GM12878 (cell line): Measurements from ENCODE around the gene THADA. TPM values are rescaled to one million over a fixed set of nuclear protein-coding genes. Genes with fewer than 3 reads are reported as not detected.

Experiments
- ATAC-seq: fragments of 200-7000 bp; cut with Tn5 transposase; 3 replicates; pipeline ENCODE4 v1.9.1; 2020; ENCODE audit warnings: mild to moderate bottlenecking, moderate library complexity
- BruUV-seq: library from RNA; stranded (reverse); fragments of 400-500 nt; replicated peaks from 2 replicates; lab custom pipeline; 2021; lab: Mats Ljungman, UMichigan
- CTCF ChIA-PET: fragments of 300-600 bp; sonication (Branson Sonifier 250); formaldehyde crosslinking; extraction: SDS; loops from one replicate; lab custom pipeline; 2021; ENCODE audit warnings: inconsistent platforms; lab: Yijun Ruan, JAX
- POLR2A ChIA-PET: fragments of 350-600 bp; formaldehyde crosslinking; extraction: SDS; loops from one replicate; lab custom pipeline; 2021; ENCODE audit warnings: inconsistent platforms; lab: Charles Lee
- RAD21 ChIA-PET: fragments of 300-600 bp; sonication (Branson Sonifier 250); formaldehyde crosslinking; loops from one replicate; lab custom pipeline; 2023; ENCODE audit warnings: antibody characterized with exemption; ENCODE audit not compliant: unreplicated experiment; lab: Charles Lee
- SMC1A ChIA-PET: fragments of 300-600 bp; sonication (Branson Sonifier 250); formaldehyde crosslinking; loops from one replicate; lab custom pipeline; 2023; ENCODE audit not compliant: unreplicated experiment, uncharacterized antibody; lab: Charles Lee
- DNase-seq: peaks from one replicate; pipeline ENCODE4 v3.0.0-alpha.2; 2011; ENCODE audit warnings: low read depth, low spot score
- FAIRE-seq: peaks from 3 replicates; lab custom pipeline; 2011; peaks lifted over from hg19 to GRCh38; lab: Jason Lieb, UNC
- H2AFZ ChIP-seq: 2 replicates; pipeline ENCODE4 v1.6.0; 2011; ENCODE audit warnings: low read depth, low read length, control low read depth; ENCODE audit not compliant: control insufficient read depth
- H3K27ac ChIP-seq: 2 replicates; pipeline ENCODE4 v1.5.1; 2011; ENCODE audit warnings: control low read depth; ENCODE audit not compliant: control insufficient read depth, insufficient read depth
- H3K27me3 ChIP-seq, 2 experiments: replicated peaks in 1 of 2; 2 replicates each; pipeline versions ENCODE4 v1.6.0 to v1.6.1; 2011; ENCODE audit warnings: low read length in 1 of 2; ENCODE audit not compliant: control insufficient read depth in 2 of 2, insufficient read depth in 2 of 2
- H3K36me3 ChIP-seq, 2 experiments: 2 replicates each; pipeline ENCODE4 v1.5.1; 2011; ENCODE audit warnings: low read length in 1 of 2; ENCODE audit not compliant: control insufficient read depth in 2 of 2, insufficient read depth in 2 of 2
- H3K4me1 ChIP-seq: 2 replicates; pipeline ENCODE4 v1.6.1; 2011; ENCODE audit warnings: mild to moderate bottlenecking, low read length, moderate library complexity, mixed read lengths; ENCODE audit not compliant: control insufficient read depth, insufficient read depth
- H3K4me2 ChIP-seq: 2 replicates; pipeline ENCODE4 v1.6.0; 2011; ENCODE audit warnings: control low read depth; ENCODE audit not compliant: control insufficient read depth, insufficient read depth
- H3K4me3 ChIP-seq: fragments of 200-600 bp; sonication (generic); 2 replicates; pipeline ENCODE4 v1.5.1; 2016
- H3K79me2 ChIP-seq: 2 replicates; pipeline ENCODE4 v1.6.0; 2011; ENCODE audit warnings: low read length; ENCODE audit not compliant: control insufficient read depth, insufficient read depth
- H3K9ac ChIP-seq: 2 replicates; pipeline ENCODE4 v1.8.0; 2011; ENCODE audit warnings: low read length, control low read depth, mixed read lengths; ENCODE audit not compliant: control insufficient read depth, insufficient read depth
- H3K9me3 ChIP-seq: replicated peaks from 3 replicates; pipeline ENCODE4 v1.5.1; 2011; ENCODE audit warnings: mild to moderate bottlenecking, low read length; ENCODE audit not compliant: control insufficient read depth, insufficient read depth
- H4K20me1 ChIP-seq: 2 replicates; pipeline ENCODE4 v1.6.0; 2011; ENCODE audit not compliant: control insufficient read depth, insufficient read depth
- BMI1 ChIP-seq: fragments of 450-650 bp; IDR thresholded peaks from 2 replicates; pipeline ENCODE4 v1.6.1; 2016; ENCODE audit warnings: mild to moderate bottlenecking, moderate library complexity, borderline replicate concordance
- CREB1 ChIP-seq: IDR thresholded peaks from 2 replicates; pipeline ENCODE4 v1.6.1; 2012; ENCODE audit warnings: low read depth, mild to moderate bottlenecking, inconsistent platforms
- MEF2A ChIP-seq: IDR thresholded peaks from 2 replicates; pipeline ENCODE4 v1.6.1; 2011; ENCODE audit warnings: low read depth, mild to moderate bottlenecking, low read length, moderate library complexity; ENCODE audit not compliant: insufficient read depth
- NFIC ChIP-seq: IDR thresholded peaks from 2 replicates; pipeline ENCODE4 v1.6.1; 2012; ENCODE audit warnings: low read depth, mild to moderate bottlenecking, inconsistent platforms, low read length, moderate library complexity
- NFXL1 ChIP-seq: fragments of 450-650 bp; IDR thresholded peaks from 2 replicates; pipeline ENCODE4 v1.6.1; 2017; ENCODE audit warnings: antibody characterized with exemption, mild to moderate bottlenecking, borderline replicate concordance
- TBL1XR1 ChIP-seq: IDR thresholded peaks from 2 replicates; pipeline ENCODE4 v1.6.1; 2012; ENCODE audit warnings: low read depth, low read length, improper control_type of control experiment
- ZSCAN29 ChIP-seq: fragments of 450-650 bp; IDR thresholded peaks from 2 replicates; pipeline ENCODE4 v1.6.1; 2017; ENCODE audit warnings: mild to moderate bottlenecking, moderate library complexity
- WGBS: methylation state at CpG from one replicate; pipeline ENCODE4 v1.1.6; 2016; ENCODE audit warnings: low lambda C conversion rate; ENCODE audit not compliant: insufficient replicate concordance, insufficient coverage; ENCODE audit errors: missing lambda C conversion rate; 5-methylcytosine and 5-hydroxymethylcytosine counted together
- in situ Hi-C: fragments of 300-500 bp; cut with MboI; formaldehyde crosslinking; loops from 9 replicates; pipeline ENCODE4 v1.14.3; 2018; ENCODE audit warnings: mixed read lengths
- intact Hi-C: fragments of 100-400 bp; cut with micrococcal nuclease; formaldehyde crosslinking; loops from one replicate; pipeline ENCODE4 v1.14.2; 2022; ENCODE audit not compliant: unreplicated experiment
- polyA plus RNA-seq, 11 experiments: library from polyadenylated mRNA; depleted of rRNA in 4 of 11; unstranded in 6 of 11; stranded (reverse) in 5 of 11; fragments of >200 nt; fragmentation: Nextera tagmentation in 4 of 11; fragmentation: Illumina TruSeq in 1 of 11; extraction: Ambion mirVana in 4 of 11; extraction: Trizol in 1 of 11; gene quantifications; 1 replicate in 1 of 11; 2 replicates in 10 of 11; pipeline versions ENCODE4 v1.2.1 to v1.2.3, GENCODE V29; 2011 to 2016; ENCODE audit warnings: inconsistent platforms in 2 of 11, missing spikeins in 2 of 11, low read depth in 1 of 11
- total RNA-seq, 4 experiments: library from RNA; depleted of rRNA in 3 of 4; stranded (reverse); fragments of >200 nt in 3 of 4; fragmentation: Illumina TruSeq in 1 of 4; extraction: Trizol in 1 of 4; gene quantifications; 2 replicates each; pipeline versions ENCODE4 v1.2.1 to v1.2.3, GENCODE V29; 2013 to 2021

The THADA gene
- total and polyA plus RNA-seq, 10 of the 15 experiments (the other 5 are each of a cell fraction or from before 2014, with no cell fraction given): 14.6 to 33.2 (median 23.2) TPM

GRCh38 chr2:43327119-43327518 is 268.7 kb downstream of the THADA start:
- POLR2A ChIA-PET: no interaction called here
- no peak for ATAC-seq
- SMC1A ChIA-PET: interaction anchor here (1.0 kb wide), 1 partner anchor 20 kb away, joined by 3 read pairs; no protein-coding TSS in a partner anchor
- WGBS: 100% methylated on average over 1 of the region's 1 CpG
- no peak for DNase-seq
- H4K20me1 ChIP-seq: no peaks in the 10 kb centered on the region
- H3K27me3 ChIP-seq: no peaks in the 10 kb centered on the region
- intact Hi-C loops (no loop called here), in situ Hi-C loops (no loop called here)
- H2AFZ ChIP-seq: no peak overlapping the region
- no TSS peak for BruUV-seq
- no peak for FAIRE-seq
- H3K4me2 ChIP-seq: no peak overlapping the region
- no peak overlapping the region for H3K4me3 ChIP-seq
- TF ChIP-seq NFIC (no peak), NFXL1 (no peak), ZSCAN29 (no peak), MEF2A (no peak), TBL1XR1 (no peak), BMI1 (no peak), CREB1 (no peak)
- RAD21 ChIA-PET: no interaction called here
- no peaks in the 10 kb centered on the region for H3K4me1 ChIP-seq
- no peaks in the 10 kb centered on the region for H3K79me2 ChIP-seq
- H3K27ac ChIP-seq: no peak overlapping the region
- H3K9ac ChIP-seq: no peak overlapping the region
- no peaks in the 10 kb centered on the region for H3K9me3 ChIP-seq
- H3K36me3 ChIP-seq: peaks cover 0 to 1% of the 10 kb centered on the region in 2 experiments; a peak in 1 of 4 replicates
- CTCF ChIA-PET: interaction anchor here (0.9 to 2.2 kb wide), 4 partner anchors 8 to 349 kb away, joined by 3 to 6 read pairs (median 4); no protein-coding TSS in a partner anchor
